H4 (cell line): Measurements from ENCODE around the gene FYB1. TPM values are rescaled to one million over a fixed set of nuclear protein-coding genes. Genes with fewer than 3 reads are reported as not detected.

Experiments used
- DNase-seq: peaks from one replicate; pipeline ENCODE4 v3.0.0-alpha.2; 2015; ENCODE audit warnings: low spot score
- total RNA-seq: library from RNA; depleted of rRNA; stranded (reverse); fragments of >200 nt; shearing (Covaris generic); gene quantifications from 2 replicates; pipeline ENCODE4 v1.2.3, GENCODE V29; 2014

The FYB1 gene
- total RNA-seq, 1 experiment from 2014 or later = 0.17 TPM

- DNase-seq = no peak
Observed at GRCh38 chr5:39082995-39083394, 136.4 kb downstream of the FYB1 start.

DNA sequence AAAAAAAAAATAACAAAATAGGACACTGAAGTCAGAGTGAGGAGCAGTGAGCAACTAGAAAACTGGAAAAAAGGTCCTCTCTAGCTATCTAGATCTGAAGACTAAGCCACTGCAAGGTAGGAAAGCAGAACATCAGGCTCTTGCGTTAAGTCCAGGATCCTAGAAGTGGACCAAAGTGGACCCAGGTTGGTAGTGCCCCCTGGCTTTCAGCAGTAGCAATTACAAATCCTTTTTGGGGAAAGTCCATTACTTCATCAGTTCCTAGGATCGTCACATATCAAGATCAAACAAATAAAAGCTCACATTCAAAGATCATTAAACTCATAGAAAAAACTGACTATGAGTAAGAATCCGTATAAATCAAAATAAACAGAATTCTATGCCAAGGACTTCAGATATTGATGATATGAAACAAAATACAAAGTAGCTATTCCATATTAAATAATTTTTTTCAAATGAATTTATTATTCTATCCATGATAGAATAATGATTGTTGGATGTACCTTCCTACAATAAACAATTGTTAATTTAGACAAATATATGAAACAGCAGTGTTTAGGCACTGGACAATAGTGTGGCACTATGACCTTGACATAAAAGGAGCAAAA is 138.7 kb downstream of the FYB1 start:
- DNase-seq = peak; percentile 75

GRCh38 chr5:39080168-39080567 is 139.2 kb downstream of the FYB1 start:
- DNase-seq = no peak

- no peak for DNase-seq
Observed at GRCh38 chr5:39079147-39079546, 140.2 kb downstream of the FYB1 start.

- peak; percentile 61 for DNase-seq
Observed at GRCh38 chr5:39076757-39077728, 142.3 kb downstream of the FYB1 start.

DNA sequence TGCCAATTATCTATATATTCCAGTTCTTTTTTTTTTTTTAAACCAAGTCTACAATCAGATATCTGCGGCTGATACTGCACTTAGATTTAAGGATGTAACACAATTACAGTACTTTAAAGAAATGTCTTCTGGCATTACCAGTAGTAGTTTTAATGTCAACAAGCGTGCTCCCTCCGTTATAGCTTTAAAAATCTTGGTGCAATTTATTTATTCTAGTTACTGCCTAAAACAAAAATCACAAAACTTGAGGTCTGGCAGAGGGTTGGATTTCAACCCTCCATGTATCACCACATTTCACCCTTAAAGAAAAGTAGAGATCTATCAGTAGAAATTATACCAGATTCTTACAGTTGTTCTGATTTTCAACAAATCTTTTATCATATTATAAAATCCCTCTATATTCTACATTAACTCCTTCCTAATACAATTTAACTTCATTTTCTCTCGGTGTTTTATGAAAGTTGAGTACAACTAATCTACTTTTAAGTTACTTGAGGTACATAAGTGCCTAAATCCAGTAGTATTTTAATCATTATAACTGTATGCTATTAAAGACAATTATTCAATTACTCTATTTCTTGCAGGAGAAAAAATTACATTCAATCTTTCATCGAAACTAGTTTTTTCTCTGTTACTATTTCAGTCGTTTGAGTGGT is 143.1 kb downstream of the FYB1 start:
- no peak for DNase-seq

DNA sequence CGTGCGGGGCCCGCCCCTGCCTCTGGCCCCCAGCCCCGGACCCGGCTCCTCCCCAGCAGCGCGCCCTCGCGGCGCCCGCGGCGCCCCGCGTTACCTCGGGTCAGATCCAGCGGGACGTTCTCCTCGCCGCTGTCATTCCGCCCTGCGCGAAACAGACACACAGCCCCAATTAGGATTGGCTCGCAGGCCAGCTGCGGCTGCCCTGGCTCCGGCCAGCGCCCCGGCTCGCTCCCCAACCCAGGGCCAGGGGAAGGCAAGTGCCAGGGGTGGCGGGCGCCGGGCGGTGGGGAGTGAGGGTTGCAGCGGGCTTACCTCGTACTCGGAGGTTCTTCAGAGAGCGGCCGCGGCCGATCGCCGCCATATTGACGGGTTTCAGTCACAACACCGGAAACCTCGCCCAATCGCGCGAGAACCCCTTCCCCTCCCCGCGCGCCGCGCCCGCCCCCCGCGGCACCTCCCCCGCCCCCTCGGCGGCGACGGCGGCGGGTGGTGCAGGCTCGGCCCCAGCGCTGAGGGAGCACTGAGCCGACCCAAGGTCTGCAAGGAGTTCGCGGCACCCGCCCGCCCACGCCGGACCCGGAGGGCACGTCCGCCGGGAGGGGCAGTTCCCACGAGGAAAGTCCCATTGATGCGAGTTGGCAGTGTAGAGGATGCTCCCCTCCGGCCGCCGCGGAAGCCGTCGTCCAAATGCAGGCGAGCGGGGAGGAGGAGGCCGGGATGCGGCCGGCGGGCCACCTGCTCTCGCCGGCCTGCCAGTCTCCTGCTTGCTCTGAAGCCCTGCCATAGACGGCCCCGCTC is 145.1 kb downstream of the FYB1 start, which contains the start of gene RICTOR:
RICTOR (minus strand) TSS at position 383 of the 798 bp plus-strand sequence; CDS start at position 361, 22 bp downstream.
- peak; percentile 78 for DNase-seq

GRCh38 chr5:39073767-39074016 is 145.7 kb downstream of the FYB1 start:
- no peak for DNase-seq

DNA sequence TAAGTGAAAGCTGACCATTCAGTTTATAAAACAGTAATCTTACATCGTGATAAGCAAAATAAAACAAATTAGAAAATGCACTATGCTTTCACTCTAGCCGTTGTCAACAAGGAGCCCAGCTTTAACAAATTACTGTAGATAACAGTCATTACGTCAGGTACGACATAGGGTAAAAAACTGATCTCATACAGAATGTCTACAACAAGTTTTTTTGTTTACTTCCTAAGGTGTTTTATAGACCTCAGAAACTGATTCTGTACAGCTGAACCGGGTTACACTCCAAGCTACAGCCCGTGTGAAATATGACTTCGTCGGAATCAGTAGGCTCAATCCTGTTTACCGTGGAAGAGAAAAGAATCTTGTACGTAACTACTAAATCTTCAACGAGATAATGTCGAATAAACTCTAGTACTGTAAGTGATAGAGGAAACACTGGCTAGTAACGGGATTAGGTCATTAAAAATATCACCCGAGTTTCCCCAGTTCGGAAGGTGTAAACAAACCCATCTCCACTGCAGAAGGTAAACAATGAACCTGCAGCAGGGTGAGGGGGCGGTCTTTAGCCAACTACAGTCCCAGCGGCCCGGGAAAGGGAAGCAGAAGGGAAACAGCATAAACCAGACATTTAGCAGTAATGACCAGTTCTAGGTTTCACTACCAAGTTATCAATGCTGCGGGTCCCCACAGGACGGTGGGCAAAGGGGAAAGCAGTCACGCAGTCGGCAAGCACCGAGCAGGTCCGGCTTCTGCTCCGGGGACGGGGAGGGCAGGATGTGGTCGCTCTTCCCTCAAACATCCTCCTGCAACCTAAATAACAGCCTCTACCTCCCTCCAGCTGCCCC is 146.2 kb downstream of the FYB1 start:
- DNase-seq = peak; percentile 50

DNA sequence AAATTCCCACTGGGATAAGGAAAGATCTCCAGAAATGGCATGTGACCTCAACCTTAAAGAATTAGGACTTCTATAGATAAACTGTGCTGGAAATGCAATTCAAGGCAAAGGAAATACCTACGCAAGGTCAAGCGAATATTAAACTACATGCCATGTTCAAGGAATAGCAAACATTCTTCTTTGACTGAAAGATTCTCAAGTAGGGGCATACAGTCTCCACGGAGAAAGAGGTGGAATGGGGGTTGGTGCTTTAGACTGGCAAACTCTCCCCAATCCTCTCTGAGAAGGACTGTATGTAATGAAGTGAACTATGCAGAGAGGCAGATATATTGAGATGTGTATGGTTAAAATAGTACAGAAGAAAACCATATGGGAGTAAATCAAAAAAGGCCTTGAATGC is 151.3 kb downstream of the FYB1 start:
- no peak for DNase-seq

GRCh38 chr5:39064450-39064849 is 154.9 kb downstream of the FYB1 start:
- DNase-seq = no peak

DNA sequence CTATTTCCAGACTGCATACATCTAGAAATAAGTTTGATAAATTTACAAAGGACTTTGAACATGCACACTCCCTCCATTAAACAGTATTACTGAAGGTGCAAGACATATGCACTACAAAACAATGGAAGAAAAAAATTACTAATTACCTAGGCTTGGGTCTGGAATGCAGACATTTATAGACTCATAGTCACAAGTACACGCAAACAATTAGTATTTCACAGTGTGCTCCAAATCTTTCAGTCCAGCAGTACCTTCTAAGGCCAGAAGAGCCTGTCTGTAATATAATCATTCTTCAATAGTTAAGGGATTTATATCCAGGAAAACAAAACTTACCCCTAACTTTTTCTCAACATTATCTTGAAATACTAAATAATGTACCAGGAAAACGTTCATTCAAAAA is 156.3 kb downstream of the FYB1 start:
- no peak for DNase-seq

DNA sequence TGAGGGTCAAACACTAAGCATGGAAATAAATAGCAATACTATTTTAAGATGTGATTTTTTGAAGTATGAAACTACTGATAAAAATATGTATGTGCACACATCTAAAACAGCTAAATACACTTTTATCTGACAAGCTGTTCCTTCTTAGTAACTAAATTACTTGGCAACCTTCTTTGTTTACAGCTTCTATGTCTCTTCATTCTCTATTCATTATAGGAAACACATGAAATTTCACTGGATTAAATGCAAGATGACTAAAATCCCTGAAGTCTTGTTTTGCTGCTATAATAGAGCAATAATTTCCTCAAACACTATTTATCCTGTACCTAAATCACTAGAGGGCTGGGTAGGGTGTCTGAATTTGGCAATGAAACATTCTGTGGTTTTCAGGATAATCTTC is 156.8 kb downstream of the FYB1 start:
- DNase-seq = no peak

DNA sequence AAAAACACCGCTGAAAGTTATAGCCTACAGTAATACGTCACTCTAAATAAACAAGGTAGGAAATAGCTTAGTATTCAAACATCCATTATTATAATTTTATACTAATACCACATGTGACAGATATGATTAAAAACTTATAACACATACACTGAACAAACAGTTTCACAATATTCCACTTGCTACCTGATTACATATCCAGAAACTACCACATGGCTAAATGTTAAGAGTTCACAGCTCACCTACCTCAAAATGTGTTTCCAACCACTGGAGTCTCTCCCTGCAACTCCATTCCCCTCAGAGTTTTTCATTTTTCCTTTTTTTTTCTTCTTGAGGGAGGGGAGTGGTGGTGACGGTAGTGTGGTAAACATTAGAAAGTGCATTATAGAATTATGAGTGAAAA is 157.3 kb downstream of the FYB1 start:
- DNase-seq = no peak

DNA sequence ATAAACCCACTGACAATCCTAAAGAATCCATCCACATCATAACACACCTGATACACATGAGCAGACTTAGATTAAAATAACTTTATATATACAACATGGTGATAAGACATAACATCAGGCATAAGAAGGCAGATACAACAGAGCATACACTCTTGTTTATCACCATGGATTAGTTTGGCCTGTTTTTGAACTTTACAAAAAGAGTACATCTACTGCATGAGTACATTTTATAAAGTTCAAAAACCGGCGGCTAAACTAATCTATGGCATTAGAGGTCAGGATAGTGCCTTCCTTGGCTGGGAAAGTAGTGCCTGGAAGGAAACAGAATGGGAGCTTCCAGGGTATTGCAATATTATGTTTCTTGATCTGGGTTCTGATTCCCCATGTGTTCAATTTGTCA is 160.3 kb downstream of the FYB1 start:
- no peak for DNase-seq

DNA sequence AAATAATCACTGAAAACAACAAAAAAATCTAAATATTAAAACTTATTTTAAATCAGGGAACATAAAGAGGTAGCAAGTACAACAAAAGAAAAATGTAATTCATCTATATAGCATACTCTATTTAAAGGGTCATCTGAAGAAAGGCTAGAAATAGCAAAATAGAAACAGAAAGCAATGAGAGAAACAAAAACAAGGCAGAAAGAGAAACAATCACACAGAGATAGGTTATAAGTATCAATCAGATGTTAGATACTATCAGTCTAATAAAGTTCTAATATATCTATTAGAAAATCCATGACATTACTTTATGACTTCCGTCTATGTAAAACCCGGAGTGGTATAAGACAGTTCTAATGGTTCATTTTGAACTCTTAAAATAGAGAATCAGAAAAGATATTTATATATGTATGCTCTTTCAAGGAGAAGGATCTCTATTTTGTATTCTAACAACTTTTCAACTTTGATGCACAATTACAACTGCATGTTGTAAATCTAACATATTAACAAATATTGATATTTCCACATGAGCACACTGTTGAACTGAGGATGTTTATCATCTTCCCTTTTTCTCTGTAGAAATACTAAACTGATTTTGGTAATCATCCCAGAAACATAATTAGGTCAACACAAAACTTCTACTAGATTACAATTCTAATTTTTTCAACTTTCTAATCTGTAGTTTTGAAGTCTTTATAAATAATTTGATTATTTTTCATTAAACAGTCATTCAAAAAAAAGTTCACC is 161.0 kb downstream of the FYB1 start:
- no peak for DNase-seq

GRCh38 chr5:39057734-39058133 is 161.6 kb downstream of the FYB1 start:
- DNase-seq = no peak

- DNase-seq = no peak
Observed at GRCh38 chr5:39055768-39056398, 163.5 kb downstream of the FYB1 start.
